NCI-H2227 treated with DMSO at 0.1 percent for 48 hours (cell line): ENCODE results near the gene GOLGA6L6.
"Not testable (repeated sequence)": the region's sequence is repeated elsewhere in the genome, so short reads cannot be mapped to it uniquely, and the experiment has no call there.

Source experiments
- DNase-seq: peaks from one replicate; lab custom pipeline; 2025; lab: John Stamatoyannopoulos, UW

The GOLGA6L6 gene, protein sequence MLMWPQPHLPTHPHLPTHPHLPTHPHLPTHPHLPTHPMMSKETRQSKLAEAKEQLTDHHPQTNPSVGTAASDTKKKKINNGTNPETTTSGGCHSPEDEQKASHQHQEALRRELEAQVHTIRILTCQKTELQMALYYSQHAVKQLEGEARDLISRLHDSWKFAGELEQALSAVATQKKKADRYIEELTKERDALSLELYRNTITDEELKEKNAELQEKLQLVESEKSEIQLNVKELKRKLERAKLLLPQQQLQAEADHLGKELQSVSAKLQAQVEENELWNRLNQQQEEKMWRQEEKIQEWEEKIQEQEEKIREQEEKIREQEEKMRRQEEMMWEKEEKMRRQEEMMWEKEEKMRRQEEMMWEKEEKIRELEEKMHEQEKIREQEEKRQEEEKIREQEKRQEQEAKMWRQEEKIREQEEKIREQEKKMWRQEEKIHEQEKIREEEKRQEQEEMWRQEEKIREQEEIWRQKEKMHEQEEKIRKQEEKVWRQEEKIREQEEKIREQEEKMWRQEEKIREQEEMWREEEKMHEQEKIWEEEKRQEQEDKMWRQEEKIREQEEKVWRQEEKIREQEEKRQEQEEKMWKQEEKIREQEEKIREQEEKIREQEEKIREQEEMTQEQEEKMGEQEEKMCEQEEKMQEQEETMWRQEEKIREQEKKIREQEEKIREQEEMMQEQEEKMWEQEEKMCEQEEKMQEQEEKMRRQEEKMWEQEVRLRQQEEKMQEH

DNA sequence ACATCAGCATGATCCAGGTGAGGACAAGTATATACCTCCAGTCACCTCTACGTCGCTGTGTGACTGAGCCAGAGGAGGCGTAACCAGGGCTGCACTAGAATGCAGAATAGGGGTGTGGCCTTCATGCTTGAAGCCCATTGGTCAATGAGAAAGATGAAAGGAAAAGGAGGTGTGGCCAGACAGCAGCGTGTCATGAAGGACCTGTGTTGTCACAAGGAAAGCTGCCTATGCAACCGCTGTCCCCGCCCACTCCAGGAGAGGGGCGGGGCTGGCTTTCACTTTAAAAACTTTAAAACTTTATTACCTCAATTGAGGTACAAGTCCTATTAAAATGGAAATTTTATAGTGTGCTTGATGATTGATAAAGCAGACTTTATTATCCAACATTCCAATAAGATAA lies at the start of gene GOLGA6L6:
Gene GOLGA6L6, minus strand, starts transcription at position 101 of the 400 bp plus-strand sequence. Its CDS starts 91 bp downstream, at position 10.
- DNase-seq = not testable (repeated sequence)

DNA sequence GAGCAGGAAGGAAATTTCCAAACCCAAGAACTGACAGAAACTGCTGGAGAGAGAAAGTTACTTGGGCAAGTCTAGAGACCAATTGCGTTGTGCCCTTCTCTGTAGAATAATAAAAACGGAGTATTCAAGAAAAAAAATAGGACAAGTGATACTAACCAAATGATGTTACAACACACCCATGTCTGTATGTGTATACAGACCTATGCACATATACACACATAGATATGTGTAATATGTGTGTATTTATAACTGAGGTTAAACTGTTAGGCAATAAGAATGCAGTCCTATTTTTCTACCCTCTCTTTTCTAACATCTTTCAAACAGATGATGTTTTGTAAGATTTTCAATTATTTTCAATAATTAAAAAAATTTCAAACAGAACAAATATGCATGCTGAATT lies 48.5 kb upstream of the GOLGA6L6 start:
- DNase-seq = not testable (repeated sequence)

DNA sequence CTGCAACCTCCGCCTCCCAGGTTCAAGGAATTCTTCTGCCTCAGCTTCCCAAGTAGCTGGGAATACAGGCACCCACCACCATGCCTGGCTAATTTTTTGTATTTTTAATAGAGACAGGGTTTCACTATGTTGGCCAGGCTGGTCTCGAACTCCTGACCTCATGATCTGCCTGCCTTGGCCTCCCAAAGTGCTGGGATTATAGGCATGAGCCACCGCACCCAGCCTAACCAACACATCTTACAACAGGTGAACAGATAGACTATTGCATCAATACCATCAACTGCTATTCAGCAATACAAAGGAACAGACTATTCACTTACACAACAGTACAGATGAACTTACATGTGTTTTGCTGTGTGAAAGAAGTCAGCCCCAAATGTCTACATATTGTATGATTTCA lies 45.2 kb upstream of the GOLGA6L6 start:
- DNase-seq = not testable (repeated sequence)

DNA sequence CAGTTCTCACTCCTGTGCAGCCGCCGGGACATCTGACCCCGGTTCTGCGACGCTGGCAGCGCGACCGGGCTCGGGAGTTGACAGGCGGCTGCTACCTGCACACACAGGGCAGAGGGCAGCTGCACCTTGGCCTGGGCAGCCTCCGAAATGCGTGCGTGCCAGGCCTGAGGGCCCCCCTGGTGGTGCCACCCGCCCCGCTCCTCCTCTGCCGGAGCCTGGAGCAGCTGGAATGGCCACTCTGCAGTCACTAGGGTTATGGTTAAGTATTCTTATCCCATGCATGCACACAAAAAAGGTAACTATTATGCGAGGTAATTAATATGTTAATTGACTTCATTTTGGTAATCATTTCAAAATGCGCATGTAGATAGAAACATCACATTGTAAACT lies 41.1 kb upstream of the GOLGA6L6 start:
- not testable (repeated sequence) for DNase-seq

DNA sequence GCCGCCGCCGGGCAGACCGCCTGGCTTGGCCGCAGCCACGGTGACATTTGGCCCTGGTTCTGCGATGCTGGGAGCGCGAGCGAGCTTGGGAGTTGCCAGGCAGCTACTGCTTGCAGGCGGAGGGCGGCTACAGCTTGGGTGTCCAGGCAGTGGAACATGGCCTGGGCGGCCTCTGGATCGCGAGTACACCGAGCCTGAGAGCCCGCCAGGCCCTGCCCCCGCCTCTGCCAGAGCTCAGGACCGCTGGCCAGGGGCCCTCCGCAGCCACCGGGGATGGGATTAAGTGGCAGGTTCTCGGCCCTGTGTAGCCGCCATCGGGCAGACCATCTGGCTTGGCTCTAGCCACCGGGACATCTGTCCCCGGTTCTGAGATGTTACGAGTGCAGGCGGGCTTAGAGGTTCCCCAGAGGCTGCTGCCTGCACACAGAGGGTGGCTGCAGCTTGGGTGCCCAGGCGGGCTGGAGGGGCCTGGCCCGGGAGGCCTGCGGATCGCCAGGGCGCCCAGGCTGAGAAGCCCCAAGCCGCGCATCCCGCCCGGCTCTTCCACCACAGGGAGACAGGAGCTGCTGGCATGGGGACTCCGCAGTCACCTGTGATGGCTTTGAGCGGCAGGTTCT lies 40.6 kb upstream of the GOLGA6L6 start:
- not testable (repeated sequence) for DNase-seq

DNA sequence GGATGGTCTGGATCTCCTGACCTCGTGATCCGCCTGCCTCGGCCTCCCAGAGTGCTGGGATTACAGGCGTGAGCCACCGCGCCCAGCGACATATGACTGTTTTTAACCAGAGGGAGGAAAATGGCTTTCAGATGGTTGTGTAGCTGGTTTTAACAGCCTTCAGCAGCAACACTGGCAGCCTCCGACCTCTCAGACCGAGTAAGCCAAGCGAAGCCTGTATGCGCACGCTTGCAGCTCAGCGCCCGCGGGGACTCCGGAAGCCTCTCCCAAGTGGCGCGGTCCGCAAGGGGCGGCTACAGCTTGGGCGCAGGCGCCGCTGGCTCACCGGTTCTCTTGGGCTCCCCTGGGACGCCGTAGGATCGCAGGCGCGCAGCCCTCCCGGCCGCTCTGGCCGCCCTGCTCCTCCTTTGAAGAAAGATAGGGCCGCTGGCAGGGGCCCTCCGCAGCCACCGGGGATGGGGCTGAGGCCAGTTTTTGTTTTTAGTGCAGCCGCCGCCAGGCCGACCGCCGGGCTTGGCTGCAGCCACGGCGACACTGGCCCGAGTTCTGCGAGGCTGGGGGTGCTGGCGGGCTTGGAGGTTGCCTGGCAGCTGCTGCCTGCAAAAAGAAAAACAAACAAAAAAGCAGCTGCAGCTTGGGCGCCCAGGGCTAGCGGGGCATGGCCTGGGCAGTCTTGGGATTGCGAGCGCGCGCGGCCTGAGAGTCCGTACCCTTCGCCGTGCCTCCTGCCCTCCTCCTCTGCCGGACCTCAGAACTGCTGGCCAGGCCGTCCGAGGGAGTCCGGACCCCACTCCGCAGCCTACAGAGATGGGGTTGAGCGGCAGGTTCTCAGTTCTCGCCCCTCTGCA lies 39.9 kb upstream of the GOLGA6L6 start:
- DNase-seq = not testable (repeated sequence)

DNA sequence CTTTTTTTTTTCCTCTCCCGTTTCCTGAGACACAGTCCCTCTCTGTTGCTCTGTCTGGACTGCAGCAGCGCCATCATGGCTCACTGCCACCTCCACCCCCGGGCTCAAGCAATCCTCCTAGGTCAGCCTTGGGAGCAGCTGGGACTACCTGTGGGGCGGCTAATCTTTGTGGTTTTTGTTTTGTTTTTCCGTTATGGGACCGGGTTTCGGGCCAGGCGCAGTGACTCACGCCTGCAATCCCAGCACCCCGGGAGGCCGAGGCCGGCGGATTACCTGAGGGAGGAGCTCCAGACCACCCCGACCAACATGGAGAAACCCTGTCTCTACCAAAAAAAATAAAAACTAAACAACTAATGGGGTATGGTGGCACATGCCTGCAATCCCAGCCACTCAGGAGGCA lies 38.1 kb upstream of the GOLGA6L6 start:
- DNase-seq = not testable (repeated sequence)

DNA sequence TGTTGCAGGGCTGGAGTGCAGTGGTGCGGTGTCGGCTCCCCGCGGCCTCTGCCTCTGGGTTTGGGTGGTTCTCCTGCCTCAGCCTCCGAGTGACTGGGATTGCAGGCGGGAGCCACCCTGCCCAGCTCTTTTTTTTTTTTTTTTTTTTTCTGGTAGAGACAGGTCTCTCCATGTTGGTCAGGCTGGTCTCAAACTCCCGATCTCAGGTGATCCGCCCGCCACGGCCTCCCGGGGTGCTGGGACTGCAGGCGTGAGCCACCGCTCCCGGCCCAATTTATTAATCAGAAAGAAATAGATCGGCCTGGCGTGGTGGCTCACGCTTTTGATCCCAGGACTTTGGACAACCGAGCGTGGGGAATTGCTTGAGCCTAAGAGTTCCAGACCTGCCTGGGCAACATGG lies 9.7 kb upstream of the GOLGA6L6 start:
- not testable (repeated sequence) for DNase-seq

DNA sequence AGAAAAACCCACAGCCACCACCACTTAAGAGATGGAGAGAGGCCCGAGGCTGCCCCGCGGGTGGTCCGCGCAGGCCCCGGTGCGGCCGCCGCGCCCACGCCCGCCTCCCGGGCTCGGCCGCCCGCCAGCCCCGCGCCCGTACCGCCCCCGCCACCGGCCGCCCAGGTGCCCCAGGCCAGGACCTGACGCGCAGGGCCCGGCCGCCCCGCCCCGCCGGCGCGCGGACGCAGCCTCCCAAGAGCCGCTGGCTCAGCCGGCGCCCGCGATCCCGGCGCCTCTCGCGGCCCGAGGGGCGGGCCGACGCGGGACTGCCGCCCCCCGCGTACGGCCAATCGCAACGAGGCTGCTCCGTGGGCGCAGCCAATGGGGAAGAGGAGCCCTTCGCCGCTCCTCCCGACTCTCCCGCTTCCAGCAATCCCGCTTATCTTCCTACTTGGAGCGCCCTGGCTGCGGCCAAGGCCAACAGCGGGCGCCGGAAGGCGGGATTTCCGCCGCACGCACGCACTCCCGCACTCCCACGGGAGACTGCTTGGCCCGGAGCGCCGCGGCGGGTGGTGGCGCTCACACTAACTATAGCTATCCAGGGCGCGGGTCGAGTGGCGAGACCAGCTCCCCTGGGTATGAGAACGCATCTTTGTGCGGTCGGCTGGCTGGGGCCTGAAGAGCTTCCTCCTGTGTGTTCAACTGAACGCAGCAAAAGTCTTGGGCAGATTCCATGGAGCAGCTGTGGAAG lies 35.5 kb downstream of the GOLGA6L6 start:
- not testable (repeated sequence) for DNase-seq

DNA sequence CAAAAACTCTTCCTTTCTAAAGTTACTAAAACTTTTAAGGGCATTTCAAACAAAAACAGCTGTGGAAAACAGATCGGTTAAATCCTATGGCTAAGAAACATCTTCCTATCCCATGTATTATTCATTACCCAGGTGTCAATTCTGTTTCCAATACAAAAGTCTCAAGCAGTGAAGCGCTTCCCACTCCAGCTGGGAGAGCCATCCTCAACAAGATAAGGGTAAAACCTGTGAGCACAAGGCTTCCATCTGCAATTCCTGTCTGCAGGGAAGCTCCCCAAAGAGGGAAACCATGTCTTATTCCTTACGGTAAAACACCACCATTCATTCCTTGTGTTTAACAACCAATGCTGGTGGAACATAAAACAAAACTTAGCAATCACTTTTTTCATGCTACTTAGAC lies 38.8 kb downstream of the GOLGA6L6 start:
- not testable (repeated sequence) for DNase-seq

DNA sequence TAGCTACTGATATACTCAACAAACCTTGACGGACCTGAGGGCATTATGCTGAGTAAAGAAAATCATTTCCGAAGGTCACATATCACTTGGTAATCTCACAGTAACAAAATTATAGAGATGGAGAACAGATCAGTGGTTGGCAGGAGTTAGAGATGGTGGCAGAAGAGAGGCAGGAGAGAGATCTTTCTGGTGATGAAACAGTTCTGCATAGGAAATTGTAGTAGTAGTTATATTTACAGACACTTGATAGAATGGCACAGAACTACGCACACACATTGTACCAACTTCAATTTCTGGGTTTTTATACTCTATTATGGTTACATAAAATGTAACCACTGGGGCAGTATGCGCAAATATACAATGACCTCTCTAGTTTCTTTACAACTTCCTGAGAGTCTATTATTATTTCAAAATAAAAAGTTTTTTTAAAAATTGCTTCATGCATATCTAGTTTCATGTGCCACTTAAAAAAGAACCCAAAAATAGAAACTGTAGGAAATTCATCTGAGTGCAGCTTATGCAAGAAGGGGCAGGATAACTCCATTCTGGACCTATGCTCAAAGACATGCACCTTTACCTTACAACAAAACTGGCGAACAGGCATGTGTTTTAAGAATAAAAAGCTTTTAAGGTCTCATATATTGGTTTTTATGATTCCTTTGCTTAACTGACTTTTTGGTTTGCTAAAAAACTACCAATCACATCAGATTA lies 39.9 kb downstream of the GOLGA6L6 start:
- DNase-seq = not testable (repeated sequence)

DNA sequence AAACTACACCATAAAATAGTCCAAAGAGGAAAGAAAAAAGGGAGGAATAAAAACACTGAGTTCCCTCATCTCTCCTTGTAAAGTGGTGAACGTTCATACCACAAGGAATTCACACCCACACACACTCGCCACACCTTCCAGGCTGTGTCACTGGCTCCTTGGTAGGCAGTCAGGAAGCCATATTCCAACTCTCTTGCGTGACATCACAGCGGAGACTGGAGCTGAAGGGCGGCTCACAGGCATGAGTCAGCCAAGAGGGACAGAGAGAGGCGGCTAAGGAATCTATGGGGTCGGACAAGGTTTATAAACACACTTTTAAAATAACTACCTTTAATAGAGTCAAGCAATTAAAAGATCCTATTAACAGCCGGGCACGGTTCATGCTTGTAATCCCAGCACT lies 43.8 kb downstream of the GOLGA6L6 start:
- DNase-seq = not testable (repeated sequence)

DNA sequence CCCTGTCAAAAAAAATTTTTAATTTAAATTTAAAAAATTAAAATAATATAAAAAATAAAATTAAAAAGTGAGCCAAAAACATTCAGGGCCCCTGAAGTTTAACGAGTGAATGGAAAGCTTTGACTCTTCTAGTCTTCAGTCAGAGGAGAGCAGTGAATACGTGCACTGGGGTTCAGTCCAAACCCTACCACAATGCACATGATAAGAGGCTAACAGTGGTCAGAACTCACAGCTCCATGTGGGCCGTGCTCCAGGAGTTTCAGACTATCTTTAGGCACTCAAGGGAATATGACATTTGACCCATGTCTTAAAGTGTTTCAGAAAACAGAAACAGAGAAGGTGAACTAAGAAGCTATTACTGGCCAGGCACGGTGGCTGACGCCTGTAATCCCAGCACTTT lies 48.6 kb downstream of the GOLGA6L6 start:
- not testable (repeated sequence) for DNase-seq

DNA sequence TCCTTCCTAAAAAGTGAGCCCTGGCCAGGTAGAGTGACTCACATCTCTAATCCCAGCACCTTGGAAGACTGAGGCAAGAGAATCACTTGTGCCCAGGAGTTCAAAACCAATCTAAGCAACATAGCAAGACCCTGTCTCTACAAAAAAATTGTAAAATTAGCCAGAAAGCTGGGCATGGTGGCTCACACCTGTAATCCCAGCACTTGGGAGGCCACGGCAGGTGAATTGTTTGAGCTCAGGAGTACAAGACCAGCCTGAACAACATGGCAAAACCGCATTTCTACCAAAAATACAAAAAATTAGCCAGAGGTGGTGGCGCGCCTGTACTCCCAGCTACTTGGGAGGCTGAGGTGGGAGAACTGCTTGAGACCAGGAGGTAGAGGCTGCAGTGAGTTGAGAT lies 49.0 kb downstream of the GOLGA6L6 start:
- not testable (repeated sequence) for DNase-seq

DNA sequence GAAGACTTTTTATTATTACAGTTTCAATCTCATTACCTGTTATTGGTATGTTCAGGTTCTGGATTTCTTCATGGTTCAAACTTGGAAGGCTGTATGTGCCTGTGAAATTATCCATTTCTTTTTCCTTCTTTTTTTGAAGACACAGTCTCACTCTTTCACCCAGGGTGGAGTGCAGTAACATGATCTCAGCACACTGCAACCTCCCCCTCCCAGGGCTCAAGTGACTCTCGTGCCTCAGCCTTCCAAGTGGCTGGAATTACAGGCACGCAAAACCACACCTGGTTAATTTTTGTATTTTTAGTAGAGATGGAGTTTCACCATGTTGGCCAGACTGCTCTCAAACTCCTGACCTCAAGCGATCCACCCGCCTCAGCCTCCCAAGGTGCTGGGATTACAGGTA lies 52.3 kb downstream of the GOLGA6L6 start:
- not testable (repeated sequence) for DNase-seq
